ENCODE results near the gene ARL8A.
"Not testable (repeated sequence)": the region's sequence is repeated elsewhere in the genome, so short reads cannot be mapped to it uniquely, and the experiment has no call there.

ARL8A gene

DNA sequence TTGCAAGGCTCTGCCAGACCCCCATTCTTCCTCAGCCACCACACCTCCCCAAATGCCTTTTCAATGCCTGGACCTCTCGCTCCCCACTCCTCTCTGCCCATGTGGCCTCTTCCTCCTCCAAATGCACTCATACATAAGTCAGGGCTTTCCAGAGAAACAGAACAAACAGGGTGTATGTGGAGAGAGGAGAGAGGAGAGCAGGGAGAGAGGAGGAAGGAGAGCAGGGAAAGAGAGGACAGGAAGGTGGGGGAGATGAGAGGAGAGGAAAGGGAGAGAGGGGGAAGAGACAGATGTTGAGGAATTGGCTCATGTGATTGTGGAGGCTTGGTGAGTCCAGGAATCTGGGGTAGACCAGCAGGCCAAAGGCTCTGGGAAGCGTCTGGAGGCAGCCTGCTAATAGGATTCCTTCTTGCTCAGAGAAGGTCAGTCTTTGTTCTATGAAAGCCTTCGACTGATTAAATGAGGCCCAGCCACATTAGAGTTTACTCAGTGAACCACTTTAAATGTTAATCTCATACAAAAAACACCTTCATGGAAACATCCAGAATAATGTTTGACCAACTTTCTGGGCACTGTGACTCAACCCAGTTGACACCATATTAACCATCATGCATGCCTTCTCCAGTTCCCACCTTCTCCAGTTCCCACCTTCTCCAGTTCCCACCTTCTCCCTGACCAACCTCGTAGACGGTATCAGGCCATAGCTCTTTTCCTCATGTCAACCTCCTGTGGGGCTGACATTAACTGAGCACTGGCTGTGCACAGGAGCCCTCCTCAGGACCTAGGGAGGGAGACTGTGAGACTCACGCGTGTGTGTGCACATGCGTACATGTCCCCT is 37.7 kb upstream of the ARL8A start:
- POLR2A ChIA-PET: interaction anchor here (0.5 kb wide), 1 partner anchor 278 kb away, joined by 9 read pairs; no protein-coding TSS in a partner anchor

GRCh38 chr1:202181586-202181985 is 37.0 kb upstream of the ARL8A start:
- no peak for DNase-seq (ENCODE audit: extremely low spot score)
- CTCF ChIA-PET: interaction anchor here (0.7 to 5.6 kb wide), 5 partner anchors 8 to 538 kb away, joined by 3 to 36 read pairs (median 9); partner anchors contain the start of gene LGR6
- POLR2A ChIA-PET: no interaction called here
- no peak for TF ChIP-seq CTCF (IDR thresholded peaks at IDR 0.05; ENCODE audit: control extremely low read depth, extremely low read depth, low read depth, missing control alignments)

More for the DNA sequence above, 37.7 kb upstream of the ARL8A start:
- no peak for TF ChIP-seq CTCF (IDR thresholded peaks at IDR 0.05; ENCODE audit: control extremely low read depth, extremely low read depth, low read depth, missing control alignments)
- no peak for DNase-seq (ENCODE audit: extremely low spot score)
- CTCF ChIA-PET: interaction anchor here (1.7 to 5.6 kb wide), 4 partner anchors 11 to 44 kb away, joined by 6 to 36 read pairs (median 8); partner anchors contain the start of gene LGR6

- CTCF ChIA-PET: interaction anchor here (1.2 to 5.6 kb wide), 9 partner anchors 9 to 539 kb away, joined by 3 to 36 read pairs (median 5); partner anchors contain the start of gene LGR6
- DNase-seq (ENCODE audit: extremely low spot score); POLR2A ChIA-PET: not testable (repeated sequence)
Measured at GRCh38 chr1:202180751-202181139, 36.2 kb upstream of the ARL8A start.

DNA sequence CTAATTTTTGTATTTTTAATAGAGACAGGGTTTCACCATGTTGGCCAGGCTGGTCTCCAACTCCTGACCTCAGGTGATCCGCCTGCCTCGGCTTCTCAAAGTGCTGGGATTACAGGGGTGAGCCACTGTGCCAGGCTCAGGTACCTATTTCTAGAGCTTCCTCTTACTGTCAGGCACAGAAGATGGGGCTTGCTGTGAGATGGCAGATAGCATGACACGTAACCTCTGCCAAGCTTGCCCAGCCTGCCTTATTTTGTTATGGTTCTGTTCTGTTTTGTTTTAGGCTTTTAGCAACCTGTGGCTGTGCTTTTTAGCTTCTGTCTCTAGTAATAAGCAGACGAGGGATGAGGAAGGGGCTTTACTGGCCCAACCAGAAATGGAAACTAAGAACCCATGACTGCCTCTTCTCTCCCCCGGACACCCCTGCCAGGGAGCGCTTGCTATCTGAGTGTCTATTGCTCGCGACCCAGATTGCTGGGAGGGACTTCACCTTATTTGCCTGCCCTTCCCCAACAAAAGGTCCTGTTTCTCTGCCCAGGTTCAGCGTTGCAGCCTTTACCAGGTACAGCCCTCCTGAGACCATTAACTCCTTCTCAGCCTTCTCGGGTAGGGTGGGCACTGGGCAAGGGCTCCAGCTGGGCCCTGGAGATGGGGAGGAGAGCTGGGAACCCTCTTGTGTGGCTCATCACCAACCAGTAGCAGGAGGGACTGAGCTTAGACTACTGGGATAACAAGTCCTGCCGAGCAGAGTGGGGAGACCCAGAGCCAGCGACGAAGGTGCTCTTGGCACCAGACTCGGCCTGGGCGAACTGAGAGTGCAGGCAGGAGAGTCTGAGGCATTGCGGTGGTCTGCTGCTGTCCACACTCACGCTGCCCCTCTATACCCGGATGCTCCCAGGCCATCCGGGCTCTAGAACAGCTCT is 35.6 kb upstream of the ARL8A start:
- peak; percentile 58 for DNase-seq (ENCODE audit: extremely low spot score)
- CTCF ChIA-PET: interaction anchor here (0.8 to 5.6 kb wide), 12 partner anchors 10 to 540 kb away, joined by 3 to 36 read pairs (median 5); partner anchors contain the start of genes LGR6 and PTPN7
- TF ChIP-seq CTCF (IDR thresholded peaks at IDR 0.05; ENCODE audit: control extremely low read depth, extremely low read depth, low read depth, missing control alignments): no peak
- POLR2A ChIA-PET: no interaction called here

DNA sequence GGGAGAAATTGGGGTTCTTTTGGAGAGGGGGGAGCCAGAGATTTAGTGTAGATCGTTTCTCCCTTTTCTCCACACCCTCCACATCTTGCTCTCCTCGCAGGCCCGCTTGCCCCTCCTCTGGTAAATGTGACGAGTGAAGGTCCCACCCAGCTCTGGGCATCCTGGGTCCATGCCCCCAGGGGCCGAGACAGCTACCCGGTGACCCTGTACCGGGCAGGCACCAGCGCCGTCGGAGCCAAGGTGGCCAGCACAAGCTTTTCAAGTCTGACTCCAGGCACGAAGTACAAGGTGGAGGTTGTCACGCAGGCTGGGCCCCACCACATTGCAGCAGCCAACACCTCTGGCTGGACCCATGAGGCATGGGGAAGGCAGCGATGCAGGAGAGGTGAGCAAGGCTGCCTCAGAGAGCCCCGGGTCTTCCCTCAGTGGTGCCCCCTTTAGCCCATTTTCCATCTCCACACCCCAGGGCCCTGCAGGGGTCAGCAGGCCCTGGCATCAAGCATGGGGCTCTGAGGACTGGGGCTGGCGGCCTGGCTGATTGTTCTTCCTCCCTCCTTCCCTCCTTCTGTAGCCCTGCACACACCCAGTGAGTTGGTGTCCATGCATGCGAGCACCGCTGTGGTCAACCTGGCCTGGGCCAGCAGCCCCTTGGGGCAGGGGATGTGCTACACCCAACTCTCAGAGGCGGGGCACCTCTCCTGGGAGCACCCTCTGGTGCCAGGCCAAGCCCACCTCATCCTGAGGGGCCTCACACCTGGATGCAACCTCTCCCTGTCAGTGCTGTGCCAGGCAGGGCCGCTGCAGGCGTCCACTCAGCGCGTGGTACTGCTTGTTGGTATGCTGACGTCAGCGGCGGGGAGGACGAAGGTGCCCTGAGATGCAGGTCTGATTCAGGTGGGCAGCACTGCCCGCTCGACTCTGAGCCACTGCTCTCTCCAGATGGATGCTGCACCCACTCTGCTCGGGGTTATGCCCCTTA is 32.7 kb upstream of the ARL8A start:
- ChIA-PET CTCF (interaction anchor here (1.0 to 5.2 kb wide), 4 partner anchors 11 to 282 kb away, joined by 3 to 48 read pairs (median 14); partner anchors contain the start of genes LGR6 and PTPN7), POLR2A (no interaction called here)
- DNase-seq (ENCODE audit: extremely low spot score): no peak
- TF ChIP-seq CTCF (IDR thresholded peaks at IDR 0.05; ENCODE audit: control extremely low read depth, extremely low read depth, low read depth, missing control alignments): no peak

GRCh38 chr1:202173993-202174392 is 29.5 kb upstream of the ARL8A start:
- no peak for DNase-seq (ENCODE audit: extremely low spot score)
- CTCF ChIA-PET: interaction anchor here (1.3 to 5.2 kb wide), 7 partner anchors 9 to 39 kb away, joined by 3 to 48 read pairs (median 8); partner anchors contain the start of genes LGR6 and PTPN7
- POLR2A ChIA-PET: interaction anchor here (0.6 to 1.0 kb wide), 2 partner anchors 9 to 15 kb away, joined by 3 to 4 read pairs; no protein-coding TSS in a partner anchor
- TF ChIP-seq CTCF (IDR thresholded peaks at IDR 0.05; ENCODE audit: control extremely low read depth, extremely low read depth, low read depth, missing control alignments): no peak
